Activated CD4-positive, alpha-beta T cell treated with anti-CD3 and anti-CD28 coated beads, Interleukin-2, Interleukin-6, amounts not matched to agents 100 ng/mL and 50 ng/mL, durations not matched to agents 16 hours and 8 hours (primary cell): Measurements from ENCODE around the gene SIAH2.
"Not testable (repeated sequence)": the region's sequence is repeated elsewhere in the genome, so short reads cannot be mapped to it uniquely, and the experiment has no call there.

Source experiments
- DNase-seq: peaks from one replicate; pipeline ENCODE4 v3.0.0-alpha.2; 2020

SIAH2 gene, protein sequence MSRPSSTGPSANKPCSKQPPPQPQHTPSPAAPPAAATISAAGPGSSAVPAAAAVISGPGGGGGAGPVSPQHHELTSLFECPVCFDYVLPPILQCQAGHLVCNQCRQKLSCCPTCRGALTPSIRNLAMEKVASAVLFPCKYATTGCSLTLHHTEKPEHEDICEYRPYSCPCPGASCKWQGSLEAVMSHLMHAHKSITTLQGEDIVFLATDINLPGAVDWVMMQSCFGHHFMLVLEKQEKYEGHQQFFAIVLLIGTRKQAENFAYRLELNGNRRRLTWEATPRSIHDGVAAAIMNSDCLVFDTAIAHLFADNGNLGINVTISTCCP

DNA sequence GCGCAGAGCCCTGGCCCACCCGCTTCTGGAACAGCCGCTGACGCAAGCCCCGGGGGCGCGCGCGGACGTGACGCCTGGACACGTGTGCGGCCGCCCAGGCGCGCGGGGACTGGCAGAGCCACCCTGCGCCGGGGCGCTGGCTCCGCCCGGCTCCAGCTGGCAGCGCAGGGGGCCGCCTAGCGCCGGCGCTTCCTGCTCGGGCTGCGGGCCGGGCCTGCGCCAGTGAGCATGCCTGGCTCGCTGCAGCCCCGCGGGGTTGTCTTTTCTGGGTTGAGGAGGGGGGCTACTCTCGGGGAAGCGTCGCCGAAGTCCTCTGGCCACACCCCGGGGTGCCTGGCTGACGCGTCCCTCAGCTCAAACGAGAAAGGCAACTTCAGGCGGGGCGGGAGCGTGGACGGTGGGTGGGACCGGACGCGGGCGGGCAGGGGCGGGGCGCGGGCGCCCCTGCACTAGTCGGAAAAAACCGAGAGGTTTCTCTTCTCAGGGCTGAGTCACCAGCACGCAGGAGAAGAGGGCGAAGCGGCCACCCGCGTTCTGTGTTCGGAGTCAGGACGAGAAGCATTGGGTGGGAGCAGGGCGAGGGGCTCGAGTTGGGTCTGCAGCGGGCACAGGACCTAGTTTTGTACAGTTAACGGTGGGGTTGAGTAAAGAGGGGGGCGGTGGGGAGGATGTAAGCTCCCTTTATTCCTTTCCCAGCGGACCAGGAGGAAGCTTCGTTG is at the start of gene SIAH2:
SIAH2 (minus strand) TSS at position 48 of the 719 bp plus-strand sequence. CDS start 320 bp downstream, outside the sequence.
- DNase-seq: peak; percentile 97

DNA sequence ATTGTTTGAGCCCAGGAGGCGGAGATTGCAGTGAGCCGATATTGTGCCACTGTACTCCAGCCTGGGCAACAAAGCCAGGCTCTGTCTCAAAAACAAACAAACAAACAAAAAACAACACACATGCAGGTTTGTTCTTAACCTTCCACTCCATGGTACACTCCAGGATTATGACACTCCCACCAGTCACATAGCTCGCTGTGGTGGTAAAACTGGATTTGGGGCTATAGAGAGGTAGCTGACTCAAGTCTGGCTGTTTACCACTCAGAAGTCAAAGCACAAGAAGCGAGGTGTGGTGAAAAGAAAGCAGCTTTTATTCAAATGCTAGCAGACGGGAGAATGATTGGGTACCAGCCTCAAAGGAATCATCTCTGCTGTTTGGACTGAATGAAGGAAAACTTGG is 49.0 kb upstream of the SIAH2 start:
- no peak for DNase-seq

DNA sequence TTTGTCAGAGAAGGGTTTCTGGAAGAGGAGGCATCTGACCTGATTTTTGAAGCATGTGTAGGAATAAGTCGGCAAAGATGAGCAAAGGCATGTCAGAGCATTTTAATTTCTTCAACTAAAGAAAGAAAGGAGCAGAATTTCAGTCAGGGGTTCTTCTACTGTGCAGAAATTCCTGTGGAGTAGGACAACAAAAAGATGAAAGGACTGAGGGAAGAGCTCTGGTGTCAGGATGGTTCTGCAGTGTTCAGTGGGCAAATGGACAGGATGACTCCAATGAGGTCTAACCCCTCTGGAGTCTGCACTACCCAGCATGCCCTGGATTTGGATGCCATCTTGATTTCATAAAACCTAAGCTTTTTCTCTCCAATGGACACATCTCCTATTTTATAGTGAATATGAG is 47.7 kb upstream of the SIAH2 start:
- DNase-seq: no peak

DNA sequence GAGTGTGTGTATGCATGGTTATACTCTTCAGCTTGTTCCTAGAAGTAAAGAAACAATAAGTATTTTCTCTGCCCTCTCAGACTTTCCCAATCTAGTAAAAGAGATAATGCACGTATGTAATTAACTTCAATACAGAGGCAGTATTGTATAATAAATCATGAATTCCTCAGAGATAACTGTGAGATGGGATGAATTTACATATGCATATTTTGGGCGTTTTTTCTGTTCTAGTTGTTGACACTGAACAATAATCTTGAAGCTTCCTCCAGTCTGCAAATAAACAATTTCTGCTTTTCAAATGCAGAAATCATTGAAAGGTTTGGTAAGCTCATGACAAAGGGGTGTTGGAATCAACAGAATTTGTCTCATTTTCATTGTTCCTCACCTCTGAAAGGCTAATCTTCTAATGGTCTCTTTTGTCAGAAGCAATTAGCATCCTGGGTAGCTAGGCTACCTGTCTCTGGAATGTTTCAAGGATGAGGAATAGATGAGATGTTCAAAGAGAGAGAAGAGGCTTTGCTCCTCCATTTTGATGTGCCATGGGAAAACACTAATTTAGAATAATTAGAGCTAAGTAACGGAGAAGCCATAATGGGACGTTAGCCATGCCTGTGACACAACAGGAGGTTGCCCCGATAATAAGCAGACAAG is 43.3 kb upstream of the SIAH2 start:
- no peak for DNase-seq

DNA sequence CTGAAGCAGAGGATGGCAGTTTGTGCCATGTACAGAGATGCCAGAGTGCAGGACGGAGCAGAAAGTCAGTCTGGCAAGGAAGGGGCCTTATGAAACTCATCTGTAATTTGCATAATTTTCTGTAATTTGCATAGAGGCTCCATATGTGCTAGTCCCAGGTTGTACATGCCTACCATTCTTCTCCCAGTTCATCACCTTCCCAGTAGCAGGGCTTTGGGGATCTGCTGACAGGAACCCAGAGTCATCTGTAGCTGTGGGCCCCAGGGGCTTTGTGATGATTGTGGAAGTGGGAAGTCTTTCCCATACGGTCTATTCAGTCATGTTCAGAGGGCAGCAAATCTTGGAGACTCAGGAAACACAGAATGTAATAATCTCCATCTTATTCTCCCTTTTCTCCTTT is 42.4 kb upstream of the SIAH2 start:
- no peak for DNase-seq

DNA sequence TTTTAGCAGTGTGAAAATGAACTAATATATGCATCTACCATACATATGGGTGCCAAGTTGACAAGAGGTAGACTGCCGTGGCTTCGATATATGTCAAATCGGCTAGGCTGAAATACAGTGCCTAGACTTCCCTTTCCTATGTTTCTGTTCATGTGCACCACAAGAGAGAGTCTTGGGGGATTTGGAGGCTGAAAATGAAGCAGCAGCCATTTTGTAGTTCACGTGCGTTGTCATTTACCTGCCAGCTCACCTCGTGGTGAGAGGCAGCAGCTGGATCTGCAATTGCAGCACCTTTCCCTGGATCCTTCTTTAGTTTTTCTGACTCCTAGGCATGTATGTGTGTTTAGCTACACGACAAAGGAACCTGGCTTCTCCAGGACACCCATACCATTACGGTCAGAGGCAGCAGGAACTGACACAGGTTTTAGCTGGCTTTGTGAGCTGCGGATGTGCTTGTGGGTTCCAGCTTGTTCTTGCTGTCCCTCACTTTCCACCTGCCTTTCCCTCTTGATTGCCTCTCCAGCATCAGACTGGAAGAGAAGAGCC is 40.5 kb upstream of the SIAH2 start:
- no peak for DNase-seq

DNA sequence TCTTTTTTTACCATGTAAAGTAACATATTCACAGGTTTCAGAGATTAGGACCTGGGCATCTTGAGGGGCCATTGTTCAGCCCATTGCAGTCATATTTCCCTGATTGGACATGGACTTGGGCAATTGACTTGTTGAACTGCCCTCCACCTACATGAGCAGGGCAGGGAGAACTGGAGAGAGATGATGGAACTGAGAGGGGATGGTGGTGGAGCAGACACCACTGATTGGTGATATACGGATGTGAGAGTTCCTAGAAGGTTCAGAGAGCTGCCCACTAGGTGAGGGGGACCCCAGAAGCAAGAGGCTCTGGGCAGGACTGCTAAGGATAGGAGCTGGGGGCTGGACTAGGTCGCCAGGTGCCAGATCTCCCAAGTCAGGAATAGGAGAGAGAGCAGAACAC is 37.8 kb upstream of the SIAH2 start:
- no peak for DNase-seq

DNA sequence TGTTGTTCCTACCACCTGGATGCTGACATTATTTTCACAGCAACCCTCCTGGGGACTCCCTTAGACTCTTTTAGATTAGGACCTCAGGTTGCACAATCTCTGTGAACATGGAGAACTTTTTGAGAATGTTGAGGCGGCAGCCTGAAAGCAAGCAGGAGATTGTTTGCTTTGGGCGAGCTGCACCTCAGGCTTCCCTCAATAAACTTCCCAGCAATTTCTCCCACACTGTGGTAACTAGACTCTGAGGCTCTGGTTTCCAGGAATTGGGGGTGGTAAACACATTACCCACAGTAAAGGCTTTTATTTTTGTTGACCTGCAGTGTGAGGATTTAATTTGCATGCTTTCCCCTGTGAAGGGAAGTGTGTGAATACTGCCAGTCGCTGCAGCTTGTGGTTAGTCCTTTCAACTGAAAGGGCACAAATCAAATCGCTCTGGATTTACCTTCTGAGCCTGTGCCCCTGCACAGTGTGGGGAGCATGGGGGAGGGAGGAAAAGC is 35.2 kb upstream of the SIAH2 start:
- DNase-seq: no peak

DNA sequence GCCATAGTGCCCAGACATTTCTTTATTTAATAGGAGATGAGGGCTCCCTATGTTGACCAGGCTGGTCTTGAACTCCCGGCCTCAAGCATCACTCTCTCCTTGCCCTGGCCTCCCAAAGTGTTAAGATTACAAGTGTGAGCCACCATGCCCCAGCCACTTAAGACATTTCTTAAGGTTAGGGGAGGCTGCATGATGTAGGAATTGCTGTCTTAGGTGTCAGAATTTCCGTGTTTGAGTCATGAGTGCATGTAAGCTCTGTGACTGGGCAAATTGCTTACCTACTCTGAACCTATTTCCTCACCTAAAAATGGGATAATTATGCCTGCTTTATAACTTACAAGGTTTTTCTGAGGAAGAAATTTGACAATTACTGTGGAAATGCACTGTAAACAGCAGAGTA is 34.2 kb upstream of the SIAH2 start:
- peak; percentile 39 for DNase-seq

DNA sequence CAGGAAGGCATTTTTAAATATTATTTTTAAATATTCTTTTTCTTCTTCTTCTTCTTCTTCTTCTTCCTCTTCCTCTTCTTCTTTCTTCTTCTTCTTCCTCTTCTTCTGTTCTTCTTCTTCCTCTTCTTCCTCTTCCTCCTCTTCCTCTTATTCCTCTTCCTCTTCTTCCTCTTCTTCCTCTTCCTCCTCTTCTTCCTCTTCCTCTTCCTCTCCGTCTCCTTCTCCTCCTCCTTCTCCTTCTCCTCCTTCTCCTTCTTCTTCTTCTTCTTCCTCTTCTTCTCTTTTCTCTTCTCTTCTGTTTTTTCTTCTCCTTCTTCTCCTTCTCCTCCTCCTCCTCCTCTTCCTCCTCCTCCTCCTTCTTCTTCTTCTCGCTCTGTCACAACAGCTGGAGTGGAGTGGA is 33.6 kb upstream of the SIAH2 start:
- not testable (repeated sequence) for DNase-seq

DNA sequence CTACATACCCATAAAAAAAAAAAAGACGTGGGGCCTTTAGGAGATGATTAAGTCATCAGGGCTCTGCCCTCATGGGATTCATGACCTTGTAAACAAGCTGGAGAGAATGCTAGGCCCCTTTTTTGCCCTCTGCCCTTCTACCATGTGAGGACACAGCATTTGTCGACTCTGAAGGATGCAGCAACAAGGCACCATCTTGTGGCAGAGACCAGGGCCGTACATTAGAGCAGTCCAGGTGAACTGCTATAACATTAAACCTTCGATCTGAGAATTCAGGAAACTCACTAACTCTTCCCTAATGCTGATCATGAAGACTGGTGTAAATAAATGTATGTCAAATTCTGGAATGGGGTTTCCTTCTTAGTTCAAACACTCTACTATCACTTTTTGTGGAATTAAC is 30.7 kb upstream of the SIAH2 start:
- DNase-seq: no peak

DNA sequence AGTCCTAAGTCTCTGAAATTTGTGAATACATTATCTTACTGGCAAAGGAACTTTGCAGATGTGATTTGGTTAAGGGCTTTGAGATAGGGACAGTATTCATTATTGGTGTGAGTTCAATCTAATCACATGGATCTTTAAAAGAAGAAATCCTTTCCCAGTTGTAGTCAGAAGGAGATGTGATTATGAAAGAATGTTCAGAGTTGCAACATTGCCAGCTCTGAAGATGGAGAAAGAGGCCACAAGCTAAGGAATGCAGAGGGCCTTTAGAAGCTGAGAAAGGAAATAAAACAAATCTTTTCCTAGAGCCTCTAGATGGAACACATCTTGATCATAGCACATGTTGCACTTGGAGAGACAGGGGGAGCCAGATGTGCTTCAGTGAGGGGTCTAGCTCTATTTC is 27.7 kb upstream of the SIAH2 start:
- no peak for DNase-seq

DNA sequence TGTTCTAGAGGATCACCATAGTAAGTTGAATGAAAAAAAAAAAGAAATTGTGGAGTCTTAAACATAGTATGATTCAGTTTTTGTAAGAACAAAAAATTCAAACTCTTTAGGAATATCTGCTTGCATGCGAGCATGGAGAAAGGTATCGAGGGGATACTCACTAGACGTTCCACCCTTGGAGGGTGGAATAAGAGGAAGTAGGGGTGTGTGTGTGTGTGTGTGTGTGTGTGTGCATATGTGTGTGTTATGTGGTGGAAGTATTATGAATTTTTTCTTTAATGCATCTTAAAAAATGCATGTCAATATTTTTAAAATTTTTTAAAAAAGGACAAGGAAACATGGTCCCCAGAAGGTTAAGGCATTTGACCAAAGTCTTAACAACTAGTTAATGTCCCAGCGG is 26.5 kb upstream of the SIAH2 start:
- no peak for DNase-seq

DNA sequence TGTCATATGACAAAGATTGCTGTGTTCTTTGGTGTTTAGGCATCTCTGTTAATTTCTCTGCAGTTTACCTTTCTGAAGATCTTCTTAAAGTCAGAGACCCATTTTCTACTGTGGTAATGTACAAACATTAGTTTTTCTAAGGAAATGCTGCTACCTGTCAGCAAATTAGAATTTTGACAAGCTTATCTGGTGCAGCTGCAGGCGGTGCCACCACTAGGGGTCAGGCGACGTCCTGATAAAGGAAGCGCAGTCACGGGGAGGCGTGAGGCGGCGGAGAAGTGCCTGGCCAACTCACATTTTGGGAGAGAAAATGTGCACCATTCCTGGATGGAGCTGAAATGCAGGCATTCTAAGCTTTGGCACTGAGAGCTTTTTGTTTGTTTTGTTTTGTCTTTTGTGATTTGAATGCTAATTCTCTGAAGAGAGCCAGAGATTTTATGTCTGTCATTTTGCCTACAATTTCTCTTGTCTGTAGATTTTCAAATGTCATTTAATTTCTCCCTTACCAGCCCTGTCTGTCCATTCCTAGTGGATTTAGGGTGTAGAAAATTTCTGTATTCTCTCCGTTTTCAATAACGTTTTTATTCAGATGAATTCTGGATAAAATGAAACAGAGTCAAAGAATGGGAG is 24.9 kb upstream of the SIAH2 start:
- peak; percentile 89 for DNase-seq

DNA sequence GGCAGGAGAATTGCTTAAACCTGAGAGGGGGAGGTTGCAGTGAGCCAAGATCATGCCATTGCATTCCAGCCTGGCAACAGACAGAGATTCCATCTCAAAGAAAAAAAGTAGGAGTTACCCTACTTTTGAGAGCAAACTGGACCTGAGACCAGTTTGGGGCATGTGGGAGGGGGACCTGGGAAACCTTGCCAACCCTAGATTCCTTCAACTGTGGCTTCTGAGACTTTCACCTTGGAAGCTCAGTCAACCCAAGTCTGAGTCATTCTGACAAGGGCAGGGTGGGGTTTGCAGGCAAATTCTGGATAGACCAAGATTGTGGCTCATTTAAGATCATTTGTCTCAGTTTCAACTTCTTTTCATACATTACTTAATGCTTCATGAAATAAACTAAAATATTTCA is 23.8 kb upstream of the SIAH2 start:
- peak; percentile 72 for DNase-seq

DNA sequence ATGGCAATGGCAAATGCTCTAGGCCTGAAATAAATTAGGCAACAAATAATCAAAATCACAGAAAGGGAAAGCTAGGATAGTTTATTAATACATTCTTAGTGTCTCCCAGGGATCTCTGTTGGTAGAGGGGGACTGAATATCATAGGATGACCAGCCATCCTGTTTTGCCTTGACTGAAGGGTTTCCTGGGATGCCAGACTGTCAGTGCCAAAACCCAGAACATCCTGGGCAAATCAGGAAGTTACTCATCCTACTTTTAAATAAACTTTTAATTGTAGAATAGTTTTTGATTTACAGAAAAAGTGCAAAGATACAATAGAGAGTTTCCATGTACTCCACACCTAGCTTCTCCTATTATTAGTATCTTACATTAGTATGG is 21.8 kb upstream of the SIAH2 start:
- DNase-seq: no peak

DNA sequence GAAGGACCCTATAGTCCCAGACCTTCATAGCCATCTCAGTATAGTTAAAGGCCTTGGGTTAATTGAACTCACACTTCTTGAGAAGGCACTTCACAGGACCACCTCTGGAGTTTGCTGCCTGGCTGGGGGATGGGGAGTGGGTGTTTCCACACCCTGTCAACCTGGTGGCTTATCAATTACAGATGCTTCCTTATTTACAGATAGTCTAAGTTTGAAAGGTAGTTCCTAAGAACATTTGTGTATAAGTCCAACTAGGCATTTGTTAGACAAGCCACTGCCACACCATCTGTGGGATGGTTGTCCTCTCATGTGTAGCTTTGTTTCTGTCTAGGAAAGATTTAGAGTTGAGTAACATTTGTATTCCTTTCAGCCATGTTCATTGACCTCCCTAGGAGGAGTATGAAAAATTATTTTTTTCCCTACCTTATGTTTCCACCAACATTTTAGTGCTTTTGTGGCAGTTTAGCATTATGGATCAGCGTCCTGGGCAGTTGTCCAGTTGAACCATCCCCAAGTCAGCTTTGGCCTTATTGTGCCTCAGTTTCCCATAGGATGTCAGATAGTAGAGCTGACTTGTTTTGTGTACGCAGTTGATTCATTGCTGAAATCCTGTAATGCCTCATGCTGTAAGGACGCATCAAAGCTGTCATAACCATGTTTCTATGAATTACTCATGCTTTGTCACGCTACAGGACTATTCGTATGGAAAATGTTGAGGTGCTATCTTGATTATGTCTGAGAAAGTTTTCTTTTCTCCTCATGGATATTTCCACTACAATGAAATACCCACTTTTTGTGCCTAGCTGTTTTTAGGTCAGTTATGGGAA is 21.2 kb upstream of the SIAH2 start:
- peak; percentile 89 for DNase-seq

DNA sequence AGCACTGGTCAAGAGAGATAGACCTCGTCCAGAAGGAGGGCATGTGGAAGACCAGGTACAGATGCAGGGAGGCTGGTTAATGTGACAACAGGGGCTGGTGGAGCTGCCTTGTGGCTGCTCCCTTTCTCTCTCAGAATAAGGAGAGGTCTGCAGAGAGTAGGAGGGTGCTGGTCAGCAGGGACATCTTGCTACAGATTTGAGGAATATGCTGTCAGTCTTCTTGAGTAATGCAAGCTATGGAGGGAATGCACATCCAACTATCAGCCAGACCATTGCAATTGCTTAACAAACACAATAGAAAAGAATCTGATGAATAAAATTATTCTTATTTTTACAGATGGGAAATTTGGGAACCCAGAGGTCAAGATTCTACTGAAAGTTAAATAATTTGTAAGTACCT is 20.3 kb upstream of the SIAH2 start:
- DNase-seq: no peak

DNA sequence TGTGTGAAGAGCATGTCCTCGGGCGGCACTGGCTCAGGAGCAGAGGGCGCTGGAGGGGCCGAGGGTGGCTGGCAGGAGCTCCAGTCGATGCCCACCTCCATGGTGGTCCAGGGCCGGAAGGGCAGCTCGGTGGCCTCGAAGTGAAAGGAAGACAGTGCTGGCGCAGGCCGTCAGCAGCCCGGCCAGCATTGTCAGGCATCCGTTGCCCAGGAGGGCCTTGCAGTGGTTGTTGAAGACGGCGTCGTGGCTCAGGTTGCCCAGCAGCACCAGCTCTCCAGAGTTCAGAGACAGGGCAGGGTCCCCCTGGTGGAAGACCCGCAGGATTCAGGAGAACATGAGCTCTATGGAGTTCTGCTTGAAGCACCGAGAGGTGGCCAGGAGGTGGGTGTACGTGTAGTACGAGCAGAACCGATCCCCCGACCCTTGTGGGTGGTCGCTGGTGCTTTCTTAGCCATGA is 16.5 kb upstream of the SIAH2 start:
- no peak for DNase-seq

DNA sequence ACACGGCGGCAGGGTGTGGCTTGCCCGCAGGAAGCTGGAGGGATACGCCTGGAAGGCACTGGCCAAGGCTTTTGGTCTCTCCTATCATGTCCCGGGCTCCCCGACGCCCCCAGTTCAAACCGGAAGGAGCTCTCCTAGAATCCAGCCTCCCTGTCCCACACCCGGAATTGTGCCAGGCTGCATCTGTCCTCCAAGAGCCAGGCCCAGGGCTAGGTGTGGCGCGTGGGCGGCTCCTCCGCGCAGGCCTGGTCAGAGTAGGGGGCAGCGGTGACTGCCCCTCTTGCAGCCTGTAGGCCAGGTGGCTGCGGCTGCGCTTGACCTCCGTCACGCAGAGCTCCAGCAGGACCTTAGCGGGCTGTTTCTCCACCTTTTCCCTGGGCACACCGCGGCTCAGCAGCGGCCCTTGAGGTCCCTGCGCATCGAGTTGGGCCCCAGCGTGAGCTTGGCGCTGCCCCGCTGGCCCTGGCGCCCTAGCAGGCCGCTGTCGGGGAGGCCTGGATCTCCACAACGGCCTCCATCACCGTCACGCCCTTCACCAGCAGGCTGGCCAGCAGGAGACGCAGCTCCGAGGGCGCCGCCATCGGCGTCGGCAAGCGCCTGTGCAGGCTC is 15.9 kb upstream of the SIAH2 start:
- DNase-seq: no peak

DNA sequence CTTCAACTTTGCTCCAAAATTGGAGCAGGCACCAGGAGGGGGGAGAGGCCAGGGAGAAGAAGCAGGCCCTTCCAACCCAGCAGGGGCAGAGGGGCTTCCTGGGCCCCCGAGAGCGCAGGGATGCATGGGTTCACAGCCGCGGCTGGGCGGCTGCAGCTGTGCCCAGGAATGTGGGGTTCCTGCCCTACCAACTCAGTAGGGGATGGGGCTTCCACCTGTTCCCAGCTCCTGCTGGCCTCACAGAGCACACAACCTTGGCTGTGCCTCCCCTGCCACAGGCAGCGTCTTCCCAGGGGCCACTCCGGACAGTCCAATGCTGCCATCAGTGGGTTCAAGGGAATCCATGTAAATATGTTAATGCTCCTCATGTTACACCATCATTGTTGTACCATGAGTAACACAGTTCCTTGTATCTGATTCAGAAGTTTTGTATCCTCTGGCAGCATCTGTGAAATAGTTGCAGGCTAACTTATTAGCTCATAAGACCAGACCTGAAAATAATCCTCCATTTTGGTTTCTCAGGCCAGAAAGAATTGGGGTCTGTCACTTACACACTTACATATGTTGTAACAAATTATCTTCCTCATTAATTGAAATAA is 12.1 kb upstream of the SIAH2 start:
- DNase-seq: no peak
